Measurements from ENCODE around the gene JAG2. TPM values are rescaled to one million over a fixed set of nuclear protein-coding genes. Genes with fewer than 3 reads are reported as not detected.

Gene JAG2
- total RNA-seq, 6 experiments from 2014 or later, result 1.1 to 3.5 (median 1.2) TPM

GRCh38 chr14:105156414-105157375, 11.9 kb downstream of the JAG2 start:
- intact Hi-C loops (cut with DNase I), result no loop called here
- no peaks in the 10 kb centered on the region for H3K27me3 ChIP-seq
- H3K9me3 ChIP-seq, result no peaks in the 10 kb centered on the region
- H3K4me3 ChIP-seq, result no peak overlapping the region
- TF ChIP-seq POLR2A (IDR thresholded peaks at IDR 0.05), result no peak
- no peak for TF ChIP-seq CTCF (IDR thresholded peaks at IDR 0.05)
- no peaks in the 10 kb centered on the region for H3K4me1 ChIP-seq
- no peak overlapping the region for H3K27ac ChIP-seq
- WGBS (ENCODE audit: insufficient coverage, low coverage, low lambda C conversion rate, missing lambda C conversion rate), result 89% methylated on average over 11 of the region's 31 CpGs
- no peaks in the 10 kb centered on the region for H3K36me3 ChIP-seq
- DNase-seq, result no peak
- ATAC-seq, result no peak

- ATAC-seq (no peak), DNase-seq (no peak)
- Histone ChIP-seq H3K4me1 (no peaks in the 10 kb centered on the region), H3K9me3 (no peaks in the 10 kb centered on the region), H3K27me3 (no peaks in the 10 kb centered on the region), H3K4me3 (no peak overlapping the region), H3K27ac (no peak overlapping the region), H3K36me3 (no peaks in the 10 kb centered on the region)
- intact Hi-C loops (cut with DNase I), result no loop called here
- no peak for TF ChIP-seq POLR2A (IDR thresholded peaks at IDR 0.05)
- 76% methylated on average over 10 of the region's 48 CpGs for WGBS (ENCODE audit: insufficient coverage, low coverage, low lambda C conversion rate, missing lambda C conversion rate)
These were observed 12.7 kb downstream of the JAG2 start for GRCh38 chr14:105155681-105156413.

- TF ChIP-seq CTCF (IDR thresholded peaks at IDR 0.05) (no peak), POLR2A (IDR thresholded peaks at IDR 0.05) (no peak)
- H3K36me3 ChIP-seq, result no peaks in the 10 kb centered on the region
- DNase-seq, result peak in 1 of 3 donors; percentile 74
- no peaks in the 10 kb centered on the region for H3K27me3 ChIP-seq
- ATAC-seq, result peak; percentile 70 to 85 (median 77)
- intact Hi-C loops (cut with DNase I), result no loop called here
- H3K4me3 ChIP-seq, result no peak overlapping the region
- no peaks in the 10 kb centered on the region for H3K4me1 ChIP-seq
- no peaks in the 10 kb centered on the region for H3K9me3 ChIP-seq
- H3K27ac ChIP-seq, result no peak overlapping the region
- WGBS (ENCODE audit: insufficient coverage, low coverage, low lambda C conversion rate, missing lambda C conversion rate), result 52% methylated on average over 4 of the region's 24 CpGs
These were observed 13.4 kb downstream of the JAG2 start for GRCh38 chr14:105155071-105155651.

- Histone ChIP-seq H3K27me3 (no peaks in the 10 kb centered on the region), H3K27ac (no peak overlapping the region), H3K4me1 (no peaks in the 10 kb centered on the region), H3K9me3 (no peaks in the 10 kb centered on the region), H3K4me3 (no peak overlapping the region), H3K36me3 (no peaks in the 10 kb centered on the region)
- TF ChIP-seq POLR2A (IDR thresholded peaks at IDR 0.05) (no peak), CTCF (IDR thresholded peaks at IDR 0.05) (no peak)
- intact Hi-C loops (cut with DNase I), result no loop called here
- ATAC-seq, result no peak
- 0% methylated on average over 1 of the region's 12 CpGs for WGBS (ENCODE audit: insufficient coverage, low coverage, low lambda C conversion rate, missing lambda C conversion rate)
- peak in 1 of 3 donors; percentile 53 for DNase-seq
These were observed 14.1 kb downstream of the JAG2 start for GRCh38 chr14:105154476-105154871.
